Breast epithelium (tissue), 3 donors: Measurements from ENCODE around the gene ADPGK.

ENCODE experiments used
- POLR2A ChIP-seq: fragments of 450-650 bp; IDR thresholded peaks from one replicate; pipeline ENCODE4 v1.6.1; 2016; ENCODE audit warnings: antibody characterized with exemption, mild to moderate bottlenecking, moderate library complexity
- TF ChIP-seq, protein P1 (sequence below), 3 donors: fragments of 450-650 bp; IDR thresholded peaks; one replicate each; pipeline ENCODE4 v1.5.1; 2016 to 2017; ENCODE audit warnings: antibody characterized with exemption in 3 of 3, mild to moderate bottlenecking in 3 of 3, moderate library complexity in 3 of 3

DNA sequence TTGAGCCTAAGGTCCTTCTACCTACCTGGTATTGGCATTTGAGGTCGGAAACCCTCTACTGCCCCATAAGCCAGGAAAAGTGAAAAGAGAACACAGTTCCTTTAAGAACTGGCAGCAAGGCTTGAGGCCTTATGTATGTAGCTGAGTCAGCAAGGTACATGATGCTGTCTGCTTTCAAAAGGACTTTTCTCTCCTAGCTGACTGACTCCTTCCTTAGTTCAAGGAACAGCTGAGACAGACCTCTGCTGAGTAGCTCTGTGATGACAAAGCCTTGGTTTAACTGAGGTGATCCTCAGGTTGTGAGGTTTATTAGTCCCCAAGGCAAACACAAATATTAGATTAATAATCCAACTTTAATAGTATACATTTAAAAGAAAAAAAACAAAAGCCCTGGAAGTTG, 45.8 kb downstream of the ADPGK start:
- TF ChIP-seq, protein P1, sequence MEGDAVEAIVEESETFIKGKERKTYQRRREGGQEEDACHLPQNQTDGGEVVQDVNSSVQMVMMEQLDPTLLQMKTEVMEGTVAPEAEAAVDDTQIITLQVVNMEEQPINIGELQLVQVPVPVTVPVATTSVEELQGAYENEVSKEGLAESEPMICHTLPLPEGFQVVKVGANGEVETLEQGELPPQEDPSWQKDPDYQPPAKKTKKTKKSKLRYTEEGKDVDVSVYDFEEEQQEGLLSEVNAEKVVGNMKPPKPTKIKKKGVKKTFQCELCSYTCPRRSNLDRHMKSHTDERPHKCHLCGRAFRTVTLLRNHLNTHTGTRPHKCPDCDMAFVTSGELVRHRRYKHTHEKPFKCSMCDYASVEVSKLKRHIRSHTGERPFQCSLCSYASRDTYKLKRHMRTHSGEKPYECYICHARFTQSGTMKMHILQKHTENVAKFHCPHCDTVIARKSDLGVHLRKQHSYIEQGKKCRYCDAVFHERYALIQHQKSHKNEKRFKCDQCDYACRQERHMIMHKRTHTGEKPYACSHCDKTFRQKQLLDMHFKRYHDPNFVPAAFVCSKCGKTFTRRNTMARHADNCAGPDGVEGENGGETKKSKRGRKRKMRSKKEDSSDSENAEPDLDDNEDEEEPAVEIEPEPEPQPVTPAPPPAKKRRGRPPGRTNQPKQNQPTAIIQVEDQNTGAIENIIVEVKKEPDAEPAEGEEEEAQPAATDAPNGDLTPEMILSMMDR (IDR thresholded peaks at IDR 0.05) = no peak
- TF ChIP-seq POLR2A = no peak
